Activated T-helper 2 cell treated with anti-CD3 and anti-CD28 coated beads, Interferon-gamma antibody, Interleukin-2, Interleukin-4, amounts not matched to agents 10 μg/mL and 5 μg/mL and 100 μg/mL, durations not matched to agents 14 hours and 24 hours and 36 hours (primary cell): ENCODE measurements around the gene GLRX. TPM values are rescaled to one million over a fixed set of nuclear protein-coding genes. Genes with fewer than 3 reads are reported as not detected.

ENCODE experiments used
- DNase-seq: peaks from one replicate; pipeline ENCODE4 v3.0.0; 2021; ENCODE audit warnings: low spot score
- H3K27ac Mint-ChIP-seq: one replicate; pipeline ENCODE4 v1.8.0; 2021; ENCODE audit warnings: mixed read lengths
- H3K27me3 Mint-ChIP-seq: one replicate; pipeline ENCODE4 v1.8.0; 2021; ENCODE audit warnings: low read depth, mixed read lengths
- H3K36me3 Mint-ChIP-seq: one replicate; pipeline ENCODE4 v1.8.0; 2021; ENCODE audit warnings: low read depth, mixed read lengths
- H3K4me1 Mint-ChIP-seq: one replicate; pipeline ENCODE4 v1.8.0; 2021; ENCODE audit warnings: low read depth, mixed read lengths
- H3K4me3 Mint-ChIP-seq: one replicate; pipeline ENCODE4 v1.8.0; 2021; ENCODE audit warnings: low read depth, mild to moderate bottlenecking, moderate library complexity, mixed read lengths
- H3K9me3 Mint-ChIP-seq: one replicate; pipeline ENCODE4 v1.8.0; 2021; ENCODE audit warnings: mixed read lengths
- intact Hi-C: fragments of 100-400 bp; cut with micrococcal nuclease; formaldehyde crosslinking; loops from one replicate; pipeline ENCODE4 v1.15.1; 2023
- total RNA-seq: library from RNA; stranded (reverse); gene quantifications from 2 replicates; pipeline ENCODE4 v1.2.3, GENCODE V29; 2022

GLRX gene
- total RNA-seq, 1 donor from 2014 or later, result 18.5 TPM

- no peak overlapping the region for H3K4me3 Mint-ChIP-seq
- no peak overlapping the region for H3K27ac Mint-ChIP-seq
- intact Hi-C loops, result no loop called here
- H3K36me3 Mint-ChIP-seq, result no peaks in the 10 kb centered on the region
- peaks cover 42% of the 10 kb centered on the region for H3K4me1 Mint-ChIP-seq
- no peaks in the 10 kb centered on the region for H3K27me3 Mint-ChIP-seq
- H3K9me3 Mint-ChIP-seq, result no peaks in the 10 kb centered on the region
- DNase-seq, result no peak
Observed at GRCh38 chr5:95836544-95836943, 14.0 kb upstream of the GLRX start.

DNA sequence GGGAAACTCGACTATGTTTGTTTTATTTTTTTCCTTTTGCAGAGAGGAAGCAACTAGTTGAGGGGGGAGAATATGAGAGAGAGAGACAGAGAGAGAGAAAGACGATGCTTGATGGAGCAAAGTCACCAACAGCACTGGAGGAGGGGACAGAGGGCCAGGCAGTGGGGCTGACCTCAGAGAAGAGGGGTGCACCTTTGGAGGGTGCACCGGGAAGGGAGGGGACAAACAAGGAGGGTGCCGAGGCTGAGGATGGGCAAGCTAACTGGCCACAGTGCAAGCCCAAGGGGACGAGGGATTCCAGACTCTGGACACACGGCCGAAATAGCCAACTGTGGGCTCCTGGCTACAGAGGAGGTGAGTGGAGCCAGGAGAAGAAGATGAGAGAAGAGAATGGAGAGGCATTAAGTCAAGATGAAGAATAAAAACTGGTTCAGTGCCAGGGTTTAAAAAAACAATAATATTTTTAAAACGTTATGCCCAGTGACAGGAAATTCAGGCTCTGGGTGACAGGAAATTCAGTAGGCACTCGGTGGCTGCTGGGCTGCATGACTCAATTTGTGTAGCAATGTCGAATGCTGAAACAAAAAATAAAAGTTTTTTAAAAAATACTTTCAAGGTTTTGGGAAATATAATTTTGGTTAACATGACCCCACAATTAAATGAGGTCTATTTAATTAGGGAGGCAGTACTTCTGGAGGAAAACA, 13.3 kb upstream of the GLRX start:
- intact Hi-C loops, result loop anchor here (1.0 to 2.0 kb wide), 2 partner anchors 7 to 17 kb away; no protein-coding TSS in a partner anchor
- H3K27me3 Mint-ChIP-seq, result no peaks in the 10 kb centered on the region
- no peaks in the 10 kb centered on the region for H3K9me3 Mint-ChIP-seq
- peak overlapping the region; percentile 72 for H3K4me3 Mint-ChIP-seq
- DNase-seq, result no peak
- H3K27ac Mint-ChIP-seq, result peak overlapping the region; percentile 43
- H3K36me3 Mint-ChIP-seq, result no peaks in the 10 kb centered on the region
- peaks cover 39% of the 10 kb centered on the region for H3K4me1 Mint-ChIP-seq

DNA sequence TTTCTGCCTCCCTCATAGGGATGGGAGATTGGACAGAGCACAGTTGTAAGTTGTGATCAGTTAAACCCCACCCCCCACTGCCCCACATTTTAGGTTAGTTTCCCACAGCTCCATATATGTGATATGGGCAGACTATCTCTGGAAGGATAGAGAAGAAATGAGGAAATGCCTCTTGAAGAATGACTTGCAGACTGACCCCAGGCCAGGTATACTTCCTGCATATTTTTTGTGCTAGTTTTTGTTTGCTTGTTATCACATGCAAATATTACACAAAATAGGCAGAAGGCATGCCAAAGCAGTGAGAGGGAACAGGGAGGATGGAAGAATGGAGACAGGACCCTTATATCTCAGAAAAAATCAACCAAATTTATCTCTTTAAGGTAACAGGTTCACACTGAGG, 10.1 kb upstream of the GLRX start:
- Mint-ChIP-seq H3K4me3 (no peak overlapping the region), H3K27ac (no peak overlapping the region), H3K27me3 (no peaks in the 10 kb centered on the region), H3K4me1 (peaks cover 38% of the 10 kb centered on the region), H3K36me3 (no peaks in the 10 kb centered on the region), H3K9me3 (no peaks in the 10 kb centered on the region)
- intact Hi-C loops, result no loop called here
- DNase-seq, result no peak

GRCh38 chr5:95830226-95830625, 7.7 kb upstream of the GLRX start:
- no peak for DNase-seq
- H3K4me1 Mint-ChIP-seq, result peaks cover 28% of the 10 kb centered on the region
- no peaks in the 10 kb centered on the region for H3K36me3 Mint-ChIP-seq
- intact Hi-C loops, result no loop called here
- no peaks in the 10 kb centered on the region for H3K9me3 Mint-ChIP-seq
- no peaks in the 10 kb centered on the region for H3K27me3 Mint-ChIP-seq
- H3K27ac Mint-ChIP-seq, result no peak overlapping the region
- H3K4me3 Mint-ChIP-seq, result no peak overlapping the region

DNA sequence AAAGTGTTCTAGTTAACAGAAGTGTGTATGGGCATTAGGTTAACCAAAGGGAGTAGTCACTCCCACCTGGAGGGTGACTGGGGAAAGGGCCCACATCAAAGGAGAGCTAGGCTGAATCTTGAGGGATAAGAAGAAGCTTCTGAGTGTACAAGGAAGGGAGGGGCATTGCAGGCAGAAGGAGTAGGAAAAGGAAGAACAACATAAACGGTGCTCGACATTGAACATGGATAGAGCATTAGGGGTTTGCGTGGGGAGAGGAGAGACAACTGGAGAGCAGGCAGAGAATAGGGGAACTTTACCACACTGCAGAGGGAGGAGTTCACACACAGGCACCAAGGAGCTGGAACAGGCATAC, 5.3 kb upstream of the GLRX start:
- Mint-ChIP-seq H3K9me3 (no peaks in the 10 kb centered on the region), H3K36me3 (no peaks in the 10 kb centered on the region), H3K27ac (no peak overlapping the region), H3K27me3 (no peaks in the 10 kb centered on the region), H3K4me1 (peaks cover 34% of the 10 kb centered on the region), H3K4me3 (no peak overlapping the region)
- intact Hi-C loops, result loop anchor here (10.0 kb wide), 1 partner anchor 273 kb away; the partner anchor contains the start of genes ARSK and SKIC3
- DNase-seq, result no peak

- Mint-ChIP-seq H3K27ac (no peak overlapping the region), H3K4me1 (peaks cover 34% of the 10 kb centered on the region), H3K36me3 (no peaks in the 10 kb centered on the region), H3K4me3 (no peak overlapping the region), H3K27me3 (no peaks in the 10 kb centered on the region), H3K9me3 (no peaks in the 10 kb centered on the region)
- DNase-seq, result no peak
- intact Hi-C loops, result loop anchor here (10.0 kb wide), 1 partner anchor 272 kb away; the partner anchor contains the start of genes ARSK and SKIC3
Observed at GRCh38 chr5:95826949-95827891, 4.7 kb upstream of the GLRX start.

GRCh38 chr5:95825495-95825894, 3.0 kb upstream of the GLRX start:
- peaks cover 44% of the 10 kb centered on the region for H3K4me1 Mint-ChIP-seq
- H3K27me3 Mint-ChIP-seq, result no peaks in the 10 kb centered on the region
- peak overlapping the region; percentile 33 for H3K27ac Mint-ChIP-seq
- intact Hi-C loops, result loop anchor here (10.0 kb wide), 1 partner anchor 271 kb away; the partner anchor contains the start of genes ARSK and SKIC3
- no peak overlapping the region for H3K4me3 Mint-ChIP-seq
- DNase-seq, result no peak
- H3K9me3 Mint-ChIP-seq, result no peaks in the 10 kb centered on the region
- no peaks in the 10 kb centered on the region for H3K36me3 Mint-ChIP-seq

GRCh38 chr5:95824747-95825146, 2.2 kb upstream of the GLRX start:
- Mint-ChIP-seq H3K9me3 (no peaks in the 10 kb centered on the region), H3K36me3 (no peaks in the 10 kb centered on the region), H3K27ac (peak overlapping the region; percentile 80), H3K27me3 (no peaks in the 10 kb centered on the region), H3K4me1 (peaks cover 44% of the 10 kb centered on the region), H3K4me3 (peak overlapping the region; percentile 91)
- intact Hi-C loops, result loop anchor here (5.0 to 10.0 kb wide), 4 partner anchors 107 to 838 kb away; partner anchors contain the start of genes ARSK, CAST, RFESD and SKIC3
- DNase-seq, result no peak

GRCh38 chr5:95823738-95824609, 1.4 kb upstream of the GLRX start:
- intact Hi-C loops, result loop anchor here (1.0 to 10.0 kb wide), 5 partner anchors 10 to 838 kb away; partner anchors contain the start of genes ARSK, CAST, RFESD and SKIC3
- Mint-ChIP-seq H3K27ac (peak overlapping the region; percentile 80), H3K4me1 (peaks cover 48% of the 10 kb centered on the region), H3K27me3 (no peaks in the 10 kb centered on the region), H3K36me3 (no peaks in the 10 kb centered on the region), H3K9me3 (no peaks in the 10 kb centered on the region), H3K4me3 (peak overlapping the region; percentile 91)
- DNase-seq, result peak; percentile 59

DNA sequence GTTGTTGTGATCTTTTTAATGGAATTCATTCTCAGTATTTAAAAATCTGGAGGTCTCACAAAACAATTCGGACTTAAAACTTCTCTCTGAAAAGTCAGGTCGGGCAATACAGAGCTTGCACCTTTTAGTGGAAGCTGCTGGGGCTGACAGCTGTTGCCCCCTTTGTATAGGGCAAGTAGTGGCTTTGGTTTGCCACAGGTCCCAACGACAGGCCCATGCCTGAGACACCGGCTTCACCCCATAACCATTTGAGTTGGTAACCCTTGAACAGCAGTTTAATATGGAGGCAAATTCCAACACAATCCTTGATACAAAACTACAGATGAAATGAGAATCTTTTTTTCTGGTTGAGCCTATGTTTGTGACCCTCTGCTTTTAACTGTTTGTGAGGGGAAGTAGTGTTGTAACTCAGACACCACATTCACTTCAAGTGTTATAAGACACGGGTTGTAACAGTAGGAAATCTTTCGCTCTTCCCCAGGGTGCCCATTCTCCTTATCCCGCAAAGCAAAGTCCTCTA, 752 bp upstream of the GLRX start:
- no peaks in the 10 kb centered on the region for H3K9me3 Mint-ChIP-seq
- peak overlapping the region; percentile 91 for H3K4me3 Mint-ChIP-seq
- DNase-seq, result no peak
- peaks cover 55% of the 10 kb centered on the region for H3K4me1 Mint-ChIP-seq
- H3K27ac Mint-ChIP-seq, result peak overlapping the region; percentile 80
- H3K36me3 Mint-ChIP-seq, result no peaks in the 10 kb centered on the region
- intact Hi-C loops, result loop anchor here (1.0 to 10.0 kb wide), 5 partner anchors 11 to 839 kb away; partner anchors contain the start of genes ARSK, CAST, RFESD and SKIC3
- H3K27me3 Mint-ChIP-seq, result no peaks in the 10 kb centered on the region

DNA sequence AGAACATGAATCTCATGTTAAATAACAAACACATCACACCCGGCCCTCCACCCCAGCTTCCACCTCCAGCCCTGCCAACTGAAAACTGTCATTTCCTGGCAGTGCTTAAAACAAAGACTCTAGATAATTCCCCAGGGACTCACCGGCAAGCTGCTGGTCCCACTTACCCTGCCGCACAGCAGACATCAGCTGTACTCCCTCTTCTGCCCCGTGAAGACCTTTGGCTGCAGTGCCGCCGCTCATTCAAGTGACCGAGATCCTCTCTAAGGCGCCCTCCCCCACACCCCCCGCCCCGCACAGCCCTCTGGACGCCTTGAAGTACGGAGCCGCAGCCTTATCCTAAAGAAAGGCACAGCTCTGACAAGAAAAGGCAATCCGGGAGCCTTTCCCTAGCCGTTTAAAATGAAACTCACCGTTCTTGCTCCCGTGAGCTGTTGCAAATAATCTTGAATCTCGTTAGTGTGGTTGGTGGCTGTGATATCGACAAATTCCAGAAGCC, 434 bp downstream of the GLRX start:
- H3K9me3 Mint-ChIP-seq, result no peaks in the 10 kb centered on the region
- no peaks in the 10 kb centered on the region for H3K27me3 Mint-ChIP-seq
- H3K4me1 Mint-ChIP-seq, result peaks cover 57% of the 10 kb centered on the region
- peak overlapping the region; percentile 91 for H3K4me3 Mint-ChIP-seq
- DNase-seq, result no peak
- intact Hi-C loops, result loop anchor here (1.0 to 10.0 kb wide), 7 partner anchors 10 to 840 kb away; partner anchors contain the start of genes ARSK, CAST, RFESD and SKIC3
- H3K27ac Mint-ChIP-seq, result peak overlapping the region; percentile 80
- no peaks in the 10 kb centered on the region for H3K36me3 Mint-ChIP-seq
